Breast epithelium (tissue), 4 donors: ENCODE data around the gene BICD1. TPM values are rescaled to one million over a fixed set of nuclear protein-coding genes. Genes with fewer than 3 reads are reported as not detected.

ENCODE experiments used
- DNase-seq, 2 donors: peaks; one replicate each; pipeline ENCODE4 v3.0.0-alpha.2; 2019; ENCODE audit warnings: low spot score in 2 of 2
- H3K27ac ChIP-seq, 2 donors: fragments of 200-600 bp; sonication (generic) in 1 of 2; one replicate each; pipeline ENCODE4 v1.5.1; 2016 to 2019; ENCODE audit warnings: mild to moderate bottlenecking in 1 of 2
- H3K27me3 ChIP-seq, 2 donors: fragments of 200-600 bp; sonication (generic) in 1 of 2; one replicate each; pipeline versions ENCODE4 v1.5.1 to v1.6.0; 2017 to 2019; ENCODE audit warnings: control low read depth in 1 of 2, mild to moderate bottlenecking in 1 of 2
- H3K36me3 ChIP-seq: fragments of 200-600 bp; one replicate; pipeline ENCODE4 v1.5.1; 2019
- H3K4me1 ChIP-seq, 2 donors: fragments of 200-600 bp; sonication (generic); one replicate each; pipeline ENCODE4 v1.5.1; 2016 to 2019; ENCODE audit warnings: control low read depth in 1 of 2
- H3K4me3 ChIP-seq, 3 donors: fragments of 200-600 bp; sonication (generic); 1 replicate in 2 of 3; 2 replicates in 1 of 3; pipeline ENCODE4 v1.5.1; 2016 to 2019; ENCODE audit warnings: mild to moderate bottlenecking in 3 of 3, moderate library complexity in 2 of 3
- H3K9me3 ChIP-seq, 2 donors: fragments of 200-600 bp; sonication (generic) in 1 of 2; one replicate each; pipeline ENCODE4 v1.5.1; 2016 to 2019; ENCODE audit warnings: control low read depth in 1 of 2
- CTCF ChIP-seq, 3 donors: fragments of 450-650 bp; IDR thresholded peaks; one replicate each; pipeline ENCODE4 v1.5.1; 2016 to 2017; ENCODE audit warnings: antibody characterized with exemption in 3 of 3, mild to moderate bottlenecking in 3 of 3, moderate library complexity in 3 of 3
- POLR2A ChIP-seq: fragments of 450-650 bp; IDR thresholded peaks from one replicate; pipeline ENCODE4 v1.6.1; 2016; ENCODE audit warnings: antibody characterized with exemption, mild to moderate bottlenecking, moderate library complexity
- POLR2AphosphoS5 ChIP-seq, 3 donors: sonication (generic); formaldehyde crosslinking; IDR thresholded peaks; one replicate each; pipeline ENCODE4 v1.6.1; 2017; ENCODE audit warnings: antibody characterized with exemption in 3 of 3
- intact Hi-C: fragments of 100-400 bp; cut with DNase I; formaldehyde crosslinking; loops from one replicate; pipeline ENCODE4 v1.15.1; 2023; ENCODE audit warnings: low total_unique reads
- total RNA-seq, 3 donors: library from RNA; depleted of rRNA; stranded (reverse); fragments of >200 nt; gene quantifications; one replicate each; pipeline ENCODE4 v1.1.0, GENCODE V29; 2016

BICD1 gene
- total RNA-seq, 3 donors from 2014 or later: 7.2 to 31.5 (median 18.4) TPM

- TF ChIP-seq CTCF (IDR thresholded peaks at IDR 0.05) (no peak), POLR2AphosphoS5 (IDR thresholded peaks at IDR 0.05) (no peak), POLR2A (no peak)
- Histone ChIP-seq H3K36me3 (no peaks in the 10 kb centered on the region), H3K9me3 (no peaks in the 10 kb centered on the region), H3K27me3 (no peaks in the 10 kb centered on the region), H3K27ac (no peak overlapping the region), H3K4me1 (no peaks in the 10 kb centered on the region), H3K4me3 (no peak overlapping the region)
- no peak for DNase-seq
- intact Hi-C loops: no loop called here
Observed at GRCh38 chr12:32265951-32266350, 159.3 kb downstream of the BICD1 start.

GRCh38 chr12:32266756-32267155 is 160.1 kb downstream of the BICD1 start:
- Histone ChIP-seq H3K4me1 (no peaks in the 10 kb centered on the region), H3K36me3 (no peaks in the 10 kb centered on the region), H3K27ac (no peak overlapping the region), H3K9me3 (no peaks in the 10 kb centered on the region), H3K27me3 (no peaks in the 10 kb centered on the region), H3K4me3 (no peak overlapping the region)
- intact Hi-C loops: no loop called here
- DNase-seq: no peak
- no peak for TF ChIP-seq CTCF (IDR thresholded peaks at IDR 0.05)
- no peak for TF ChIP-seq POLR2AphosphoS5 (IDR thresholded peaks at IDR 0.05)
- no peak for TF ChIP-seq POLR2A

- H3K36me3 ChIP-seq: no peaks in the 10 kb centered on the region
- no peaks in the 10 kb centered on the region for H3K4me1 ChIP-seq
- H3K27ac ChIP-seq: peak overlapping the region in 1 of 2 donors; percentile 8
- no peak overlapping the region for H3K4me3 ChIP-seq
- H3K27me3 ChIP-seq: no peaks in the 10 kb centered on the region
- no peak for DNase-seq
- intact Hi-C loops: no loop called here
- H3K9me3 ChIP-seq: no peaks in the 10 kb centered on the region
- TF ChIP-seq POLR2AphosphoS5 (IDR thresholded peaks at IDR 0.05) (no peak), CTCF (IDR thresholded peaks at IDR 0.05) (no peak), POLR2A (no peak)
Observed at GRCh38 chr12:32270818-32271710, 164.4 kb downstream of the BICD1 start.

GRCh38 chr12:32272465-32272864 is 165.8 kb downstream of the BICD1 start:
- TF ChIP-seq CTCF (IDR thresholded peaks at IDR 0.05) (no peak), POLR2A (no peak), POLR2AphosphoS5 (IDR thresholded peaks at IDR 0.05) (no peak)
- no peak for DNase-seq
- Histone ChIP-seq H3K4me1 (no peaks in the 10 kb centered on the region), H3K4me3 (no peak overlapping the region), H3K27me3 (no peaks in the 10 kb centered on the region), H3K36me3 (no peaks in the 10 kb centered on the region), H3K9me3 (no peaks in the 10 kb centered on the region), H3K27ac (no peak overlapping the region)
- intact Hi-C loops: no loop called here

- no peak for DNase-seq
- Histone ChIP-seq H3K27ac (no peak overlapping the region), H3K9me3 (no peaks in the 10 kb centered on the region), H3K36me3 (no peaks in the 10 kb centered on the region), H3K4me1 (no peaks in the 10 kb centered on the region), H3K4me3 (no peak overlapping the region), H3K27me3 (no peaks in the 10 kb centered on the region)
- intact Hi-C loops: no loop called here
- TF ChIP-seq POLR2AphosphoS5 (IDR thresholded peaks at IDR 0.05): no peak
- no peak for TF ChIP-seq CTCF (IDR thresholded peaks at IDR 0.05)
- TF ChIP-seq POLR2A: no peak
Observed at GRCh38 chr12:32273063-32273522, 166.4 kb downstream of the BICD1 start.
